LoVo (cell line): ENCODE data around the gene TTK.
A peak's percentile ranks its signal among the peaks of the same experiment; 100 is the strongest.

Experiments
- DNase-seq: peaks from one replicate; pipeline ENCODE4 v3.0.0-alpha.2; 2016; ENCODE audit warnings: low spot score

Gene TTK

DNA sequence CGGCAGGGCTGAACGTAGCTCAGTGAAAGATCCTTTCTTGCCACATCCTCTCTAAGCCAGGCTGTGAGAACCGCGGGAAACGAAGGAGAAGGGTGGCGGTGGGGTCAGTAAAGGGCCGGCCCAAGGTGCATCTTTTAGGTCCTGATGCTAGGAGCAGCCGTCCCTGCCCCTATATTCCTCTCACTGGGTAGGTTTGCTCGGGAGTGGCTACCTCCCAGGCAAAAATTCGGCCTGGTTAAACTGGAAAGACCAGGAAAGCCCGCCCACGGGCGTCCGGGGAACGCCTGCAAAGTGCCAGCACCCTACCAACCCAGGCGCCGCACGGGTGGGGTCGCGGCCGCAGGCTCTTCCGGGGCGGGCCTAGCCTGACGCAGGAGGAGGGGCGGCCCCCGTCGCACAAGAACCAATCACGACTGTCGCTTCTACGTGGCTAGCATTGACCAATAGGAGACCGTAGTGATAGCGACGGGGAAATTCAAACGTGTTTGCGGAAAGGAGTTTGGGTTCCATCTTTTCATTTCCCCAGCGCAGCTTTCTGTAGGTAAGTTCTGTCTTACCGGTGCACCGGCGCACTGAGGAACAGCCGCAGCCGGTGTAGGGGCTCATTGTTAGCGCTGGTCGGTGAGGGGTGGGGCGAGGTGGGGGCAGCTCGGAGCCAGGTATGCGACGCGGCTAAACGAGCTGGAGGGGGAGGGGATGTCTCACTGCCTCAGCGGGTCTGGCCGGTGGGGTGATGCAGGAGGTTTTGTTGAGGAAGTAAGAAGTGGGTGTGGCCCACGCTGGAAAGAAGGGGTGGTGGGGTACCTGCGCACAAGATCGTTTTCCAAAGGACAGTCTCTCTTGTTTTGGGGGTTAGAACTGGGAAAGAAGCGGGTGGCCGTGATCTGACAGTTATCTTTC, at the start of gene TTK:
Gene TTK (plus strand): TSS at position 477 of the 900 bp plus-strand sequence. CDS start 1,195 bp downstream, outside the sequence.
- DNase-seq: peak; percentile 95

DNA sequence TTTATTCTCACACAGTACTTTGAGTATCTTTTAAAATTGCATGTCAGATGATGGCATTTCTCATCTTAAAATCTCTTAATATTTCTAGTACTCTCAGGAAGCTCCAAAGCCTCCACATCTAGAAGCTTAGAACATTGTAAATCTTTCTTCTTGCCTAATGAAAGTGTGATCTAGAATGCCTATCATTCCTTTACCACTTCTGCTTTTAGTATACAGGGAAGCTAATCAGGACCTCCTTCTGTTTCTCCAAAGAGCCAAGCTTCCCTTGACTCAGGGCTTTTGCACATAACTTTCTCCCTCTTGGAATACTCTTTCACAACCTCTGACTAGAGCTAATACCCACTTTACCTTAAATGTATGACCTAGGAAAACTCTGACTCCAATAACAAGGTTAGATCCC, 49.6 kb upstream of the TTK start:
- DNase-seq: no peak

DNA sequence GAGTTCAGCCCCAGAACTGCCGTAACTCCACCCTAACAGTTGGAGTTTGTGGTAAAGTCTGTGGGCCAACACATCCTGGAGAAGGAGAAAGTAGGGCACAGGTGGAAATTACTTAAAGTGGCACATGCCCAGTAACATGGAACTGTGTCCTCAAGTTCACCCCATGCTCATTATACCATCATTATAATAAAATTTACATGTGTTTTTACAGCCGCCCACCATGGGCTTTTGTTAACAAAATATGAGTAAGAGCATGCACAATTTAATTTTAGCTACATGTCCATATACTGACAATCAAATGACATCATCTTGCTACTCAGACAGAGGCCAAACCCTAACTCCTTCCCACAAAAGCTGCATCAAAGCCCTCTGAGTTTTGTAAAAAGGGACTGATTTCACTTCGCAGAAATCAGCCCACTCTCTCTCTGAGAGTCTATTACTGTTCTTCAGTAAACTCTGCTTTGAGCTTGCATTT, 39.8 kb upstream of the TTK start:
- no peak for DNase-seq

DNA sequence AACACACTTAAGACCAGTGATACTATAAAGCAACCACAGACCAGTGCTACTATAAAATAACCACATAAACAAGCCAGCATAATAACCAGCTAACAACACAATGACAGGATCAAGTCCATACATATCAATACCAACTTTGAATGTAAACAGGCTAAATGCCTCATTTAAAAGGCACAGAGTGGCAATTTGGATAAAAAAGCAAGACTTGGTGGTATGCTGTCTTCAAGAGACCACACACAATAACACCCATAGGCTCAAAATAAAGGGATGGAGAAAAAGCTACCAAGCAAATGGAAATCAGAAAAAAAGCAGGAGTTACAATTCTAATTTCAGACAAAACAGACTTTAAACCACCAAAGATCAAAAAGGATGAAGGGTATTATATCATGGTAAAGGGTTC, 37.3 kb upstream of the TTK start:
- no peak for DNase-seq

DNA sequence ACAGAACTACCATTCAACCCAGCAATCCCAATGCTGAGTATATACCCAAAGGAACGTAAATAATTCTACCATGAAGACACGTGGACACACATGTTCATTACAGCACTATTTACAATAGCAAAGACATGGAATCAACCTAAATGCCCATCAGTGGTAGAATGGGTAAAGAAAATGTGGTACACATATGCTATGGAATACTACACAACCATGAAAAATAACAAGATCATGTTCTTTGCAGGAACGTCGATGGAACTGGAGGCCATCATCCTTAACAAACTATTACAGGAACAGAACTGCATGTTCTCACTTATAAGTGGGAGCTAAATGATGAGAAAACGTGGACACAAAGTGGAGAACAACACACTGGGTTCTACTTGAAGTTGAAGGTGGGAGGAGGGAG, 34.7 kb upstream of the TTK start:
- DNase-seq: no peak

DNA sequence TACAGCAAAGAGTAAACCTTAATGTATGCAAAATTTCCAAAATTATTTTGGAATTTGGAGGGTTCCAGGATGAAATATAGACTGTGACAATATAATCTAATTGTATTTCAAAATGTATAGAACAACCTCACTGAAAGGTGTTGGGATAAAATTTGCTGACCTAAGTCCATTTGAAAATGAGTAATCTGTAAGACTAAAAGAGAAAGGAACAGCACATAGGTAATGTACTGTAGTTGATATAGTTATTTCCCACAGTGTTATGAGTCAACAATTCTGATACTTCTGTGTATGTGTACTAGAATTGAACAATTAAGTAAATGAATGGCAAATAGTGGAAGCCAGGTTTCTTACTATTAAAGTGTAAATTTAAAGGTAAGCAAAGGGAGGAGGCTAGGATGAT, 33.3 kb upstream of the TTK start:
- DNase-seq: no peak

DNA sequence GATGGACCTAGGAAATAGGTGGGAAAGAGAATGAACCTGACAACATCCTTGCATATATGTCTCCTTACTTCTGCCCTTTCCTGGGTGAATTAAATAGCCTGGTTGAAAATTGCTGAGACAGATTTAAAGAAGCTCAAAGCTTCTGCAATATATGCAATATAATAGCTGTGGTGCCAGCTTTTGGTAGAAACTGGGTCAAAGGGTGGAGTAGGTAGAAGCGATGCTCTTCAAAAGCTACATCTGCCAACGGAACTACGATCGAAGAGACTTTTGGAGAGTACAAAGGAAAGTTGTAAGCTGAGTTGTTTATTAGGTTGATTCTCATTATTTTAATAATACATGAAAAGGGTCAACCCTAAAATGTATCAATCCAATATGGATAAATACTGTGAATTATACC, 22.8 kb upstream of the TTK start:
- no peak for DNase-seq

DNA sequence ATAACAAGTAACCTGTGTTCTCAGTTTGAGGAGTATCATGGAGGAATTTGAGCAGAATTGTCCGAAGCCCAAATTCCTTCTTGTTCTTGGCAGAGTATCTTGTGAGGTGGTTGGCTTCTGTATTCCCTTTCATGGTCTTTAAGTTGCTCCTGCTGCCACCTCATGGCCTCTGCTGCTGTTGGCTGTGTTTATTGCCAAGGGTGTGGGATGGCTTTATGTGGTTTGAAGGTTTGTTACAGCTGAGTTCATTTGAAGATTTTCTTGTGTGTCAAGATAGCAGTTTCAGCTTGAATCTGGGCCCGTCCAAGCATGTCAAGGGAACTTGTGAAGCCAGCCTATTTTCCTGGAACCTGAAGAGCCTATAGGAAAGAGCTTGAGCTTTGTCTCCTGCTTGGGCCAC, 20.2 kb upstream of the TTK start:
- DNase-seq: no peak

DNA sequence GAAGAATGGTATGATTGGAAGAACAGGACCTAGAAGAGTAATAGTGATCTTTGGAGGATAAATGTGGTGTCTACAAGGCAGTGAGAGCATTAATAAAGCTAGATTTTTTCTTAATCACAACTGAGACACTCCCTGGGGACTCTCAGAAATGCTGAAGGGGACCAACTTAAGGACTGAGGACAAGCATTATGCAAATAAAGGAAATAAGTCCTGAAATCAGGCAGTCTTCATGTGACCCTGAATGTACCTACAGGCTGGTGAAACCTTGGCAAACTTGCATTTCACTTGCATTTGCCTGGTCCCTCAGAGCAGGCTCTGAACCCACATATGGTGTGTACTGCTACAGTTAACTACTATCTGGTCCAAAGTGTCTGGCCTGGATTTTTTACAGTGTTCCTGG, 19.3 kb upstream of the TTK start:
- no peak for DNase-seq

DNA sequence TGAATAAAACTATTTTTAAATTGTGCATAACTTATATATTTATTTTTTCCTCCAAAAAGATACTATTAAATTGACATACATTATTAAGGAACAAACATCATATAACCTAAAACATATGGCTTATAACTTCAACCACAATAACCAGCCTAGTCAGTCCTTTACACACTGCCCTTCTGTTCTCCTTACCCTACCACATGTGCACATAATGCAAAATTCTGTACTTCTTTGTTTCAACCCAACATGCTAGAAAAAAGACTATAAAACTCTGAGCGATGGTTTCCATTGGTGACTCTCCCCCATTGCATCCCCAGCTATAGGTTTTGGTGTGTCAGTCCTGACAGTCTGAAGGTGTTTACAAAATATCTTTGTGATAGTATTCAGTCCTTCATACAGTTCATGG, 14.8 kb upstream of the TTK start:
- DNase-seq: no peak

DNA sequence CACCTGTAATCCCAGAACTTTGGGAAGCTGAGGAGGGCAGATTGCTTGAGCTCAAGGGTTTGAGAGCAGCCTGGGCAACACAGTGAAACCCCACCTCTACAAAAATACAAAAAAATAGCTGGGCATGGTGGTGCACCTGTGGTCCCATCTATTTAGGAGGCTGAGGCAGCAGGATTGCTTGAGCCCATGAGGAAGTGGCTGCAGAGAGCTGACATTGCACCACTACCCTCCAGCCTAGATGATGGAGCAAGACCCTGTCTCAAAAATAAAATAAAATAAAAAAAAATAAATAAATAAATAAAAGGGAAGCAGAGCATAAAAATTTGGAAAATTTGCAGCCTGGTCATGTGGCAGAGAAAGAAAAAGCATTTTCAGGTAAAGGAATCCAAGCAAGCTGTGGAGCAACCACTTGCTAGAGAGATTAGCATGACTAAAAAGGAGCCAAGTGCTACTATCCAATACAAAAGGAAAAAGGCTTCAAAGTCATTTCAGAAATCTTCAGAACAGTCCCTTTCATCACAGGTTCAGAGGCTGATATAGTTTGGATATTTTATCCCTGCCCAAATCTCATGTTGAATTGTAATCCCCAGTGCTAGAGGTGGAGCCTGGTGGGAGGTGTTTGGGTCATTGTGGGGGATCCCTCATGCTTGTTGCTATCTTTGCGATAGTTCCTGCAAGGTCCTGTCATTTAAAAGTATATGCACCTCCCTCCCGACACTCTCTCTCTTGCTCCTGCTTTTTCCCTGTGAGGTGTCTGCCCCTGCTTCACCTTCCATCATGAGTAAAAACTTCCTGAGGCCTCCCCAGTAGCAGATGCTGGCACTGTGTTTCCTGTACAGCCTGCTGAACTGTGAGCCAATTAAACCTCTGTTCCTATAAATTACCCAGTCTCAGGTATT, 11.2 kb upstream of the TTK start:
- no peak for DNase-seq

DNA sequence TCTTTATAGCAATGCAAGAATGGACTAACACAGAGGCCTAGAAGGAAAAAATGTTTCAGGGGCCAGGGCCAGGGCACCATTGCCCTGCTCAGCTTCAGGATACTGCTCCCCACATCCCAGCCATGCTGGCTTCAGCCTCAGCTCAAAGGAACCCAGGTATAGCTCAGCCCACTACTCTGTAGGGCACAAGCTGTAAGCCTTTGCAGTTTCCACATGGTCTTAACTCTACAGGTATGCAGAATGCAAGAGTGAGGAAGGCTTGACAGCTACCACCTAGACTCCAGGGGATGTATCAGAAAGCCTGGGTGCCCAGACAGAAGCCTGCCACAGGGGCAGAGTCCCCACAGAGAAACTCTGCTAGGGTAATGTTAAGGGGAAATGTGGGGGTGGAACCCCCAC, 10.5 kb upstream of the TTK start:
- DNase-seq: no peak

DNA sequence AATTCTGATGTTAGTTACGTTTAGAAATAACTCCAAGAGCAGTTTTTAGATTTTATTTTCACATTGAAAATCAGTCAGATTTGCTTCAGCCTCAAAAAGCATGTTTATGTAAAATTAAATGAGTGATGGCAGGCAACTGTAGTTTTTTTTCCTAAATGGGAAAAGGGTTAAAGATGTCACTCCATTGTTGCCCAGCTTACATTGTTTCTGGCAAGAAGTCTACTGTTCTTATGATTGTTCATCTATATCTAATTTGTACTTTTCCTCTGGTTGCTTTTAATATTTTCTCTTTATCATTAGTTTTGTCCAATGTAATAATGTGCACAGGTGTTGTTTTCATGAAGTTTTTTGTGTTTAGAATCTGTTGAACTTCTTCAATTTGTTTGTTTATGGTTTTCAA, 6.7 kb upstream of the TTK start:
- DNase-seq: no peak

DNA sequence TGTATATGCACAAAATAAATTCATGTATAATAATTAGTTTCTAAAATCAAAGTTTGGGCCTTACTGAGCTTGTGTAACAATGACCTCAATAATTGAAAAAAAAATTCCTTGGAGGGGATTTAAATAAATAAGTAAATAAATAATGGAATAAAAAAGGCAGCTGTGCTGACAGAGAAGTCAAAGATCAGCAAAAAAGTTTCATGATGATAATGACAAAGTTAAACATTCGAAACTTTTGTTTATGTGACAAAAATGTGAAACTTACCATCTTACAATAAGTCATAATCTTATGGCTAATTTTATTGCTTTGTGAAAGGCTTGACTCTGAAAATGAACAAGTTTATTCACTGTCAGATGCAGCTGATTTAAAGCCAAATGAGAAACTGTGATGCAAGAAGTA, 3.1 kb upstream of the TTK start:
- no peak for DNase-seq

DNA sequence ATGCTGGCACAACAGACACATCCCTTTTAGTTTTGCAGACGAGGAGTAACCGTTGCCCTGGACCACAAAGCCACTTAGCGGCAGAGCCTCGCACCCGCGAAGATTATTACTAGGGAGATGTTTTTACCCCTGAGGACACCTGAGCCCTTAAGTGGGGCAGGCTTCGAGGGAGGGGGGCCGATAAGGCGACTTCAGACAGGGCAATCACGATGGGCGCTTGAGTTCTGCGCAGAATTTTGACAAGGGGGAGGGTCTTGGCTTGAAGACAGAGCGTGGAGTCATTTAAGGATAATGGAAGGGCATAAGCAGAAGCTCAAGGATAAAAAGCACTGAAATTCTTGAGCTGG, 650 bp upstream of the TTK start:
- DNase-seq: no peak

DNA sequence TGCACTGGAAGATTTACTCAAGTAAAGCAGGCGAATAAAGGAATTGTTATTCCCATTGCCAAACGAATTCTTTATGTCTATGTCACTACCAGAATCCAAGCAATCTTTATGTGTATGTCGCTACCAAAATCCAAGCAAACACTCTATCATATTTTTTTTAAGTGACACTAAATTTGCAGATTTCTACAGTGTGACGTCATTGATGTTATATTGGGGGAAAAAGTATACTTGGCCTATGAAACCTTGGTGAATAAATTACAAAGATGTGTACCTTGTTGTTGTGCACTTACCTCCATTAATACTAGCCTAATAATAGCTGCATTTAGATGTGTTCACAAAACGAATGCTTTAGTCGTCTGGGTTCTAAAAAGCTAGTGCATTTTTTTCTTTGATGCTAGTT, 957 bp downstream of the TTK start:
- no peak for DNase-seq

DNA sequence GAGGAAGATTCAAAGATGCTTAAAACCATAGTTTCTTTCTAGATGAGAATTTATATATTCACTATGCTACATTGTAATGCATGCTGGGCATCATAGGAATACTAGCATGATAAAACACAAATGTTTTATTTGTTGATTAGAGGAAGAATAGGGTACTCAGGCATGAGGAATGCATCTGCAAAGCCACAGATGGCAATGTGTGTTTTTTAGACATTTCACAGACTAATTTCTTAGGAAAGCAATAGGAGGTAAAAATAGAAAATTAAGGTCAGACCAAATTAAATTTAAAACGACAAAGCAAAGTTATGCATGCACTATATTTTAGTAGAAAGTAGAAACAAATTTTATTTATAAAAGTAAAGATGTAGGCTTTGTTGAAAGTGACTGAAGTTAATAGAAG, 2.1 kb downstream of the TTK start:
- no peak for DNase-seq

DNA sequence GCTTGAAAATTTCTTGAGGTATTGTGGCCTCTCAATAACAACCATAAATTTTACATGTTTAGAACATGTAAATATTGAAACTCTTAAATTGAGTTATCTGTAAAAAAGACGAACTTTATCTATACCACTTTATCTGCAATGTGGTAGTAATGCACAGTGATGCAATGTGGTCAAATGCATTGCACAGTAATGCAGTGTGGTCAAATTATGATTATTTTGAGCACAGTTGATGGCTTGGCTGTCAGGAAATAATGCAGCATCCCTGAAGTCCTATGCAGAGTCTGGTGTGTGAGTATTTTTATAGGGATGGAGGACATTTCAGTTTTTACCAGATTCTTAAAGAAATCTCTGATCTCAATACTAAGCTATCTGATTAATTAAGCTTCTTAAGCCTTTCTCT, 5.1 kb downstream of the TTK start:
- DNase-seq: no peak

DNA sequence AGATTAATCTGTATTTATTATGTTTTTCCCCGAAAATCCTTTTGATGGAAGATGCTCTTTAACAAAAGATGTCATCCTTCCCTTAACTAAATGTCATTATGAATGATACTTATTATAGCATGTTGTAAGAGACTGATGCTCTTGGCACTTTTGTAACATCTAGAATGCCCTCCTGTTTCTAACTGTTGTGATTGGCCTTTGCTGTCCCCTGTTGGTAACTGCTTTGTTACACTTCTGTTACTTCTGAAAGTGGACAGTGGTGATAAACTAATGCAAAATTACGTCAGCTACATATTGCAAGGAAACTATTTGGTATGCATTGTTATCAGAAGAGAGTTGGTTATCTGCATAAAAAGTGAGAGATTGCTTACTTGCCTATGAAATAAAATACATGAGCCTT, 5.8 kb downstream of the TTK start:
- no peak for DNase-seq

DNA sequence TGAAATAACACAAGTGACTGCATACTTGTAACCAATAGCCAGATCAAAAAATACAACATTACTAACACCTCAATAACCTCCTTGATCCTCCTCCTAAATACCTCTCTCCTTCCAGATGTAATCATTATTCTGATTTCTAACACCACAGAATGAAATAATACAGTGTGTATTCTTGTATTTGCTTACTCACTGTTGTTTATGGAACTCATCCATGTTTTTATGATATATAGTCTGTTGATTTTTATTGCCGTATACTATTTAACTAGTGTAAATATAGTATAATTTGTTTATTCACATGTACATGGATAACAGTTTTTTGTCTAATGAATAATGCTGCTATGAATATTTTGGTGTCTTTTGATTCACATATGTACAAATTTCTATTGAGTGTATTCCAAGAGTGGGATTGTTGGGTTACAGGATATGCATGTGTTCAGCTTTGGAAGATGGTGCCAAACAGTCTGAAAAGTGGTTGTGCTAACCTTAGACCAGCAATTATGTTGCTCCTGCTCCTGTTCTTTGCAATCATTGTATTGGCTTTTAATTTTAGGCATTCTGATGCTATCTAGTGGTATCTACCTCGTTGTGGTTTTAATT, 11.5 kb downstream of the TTK start:
- DNase-seq: no peak

DNA sequence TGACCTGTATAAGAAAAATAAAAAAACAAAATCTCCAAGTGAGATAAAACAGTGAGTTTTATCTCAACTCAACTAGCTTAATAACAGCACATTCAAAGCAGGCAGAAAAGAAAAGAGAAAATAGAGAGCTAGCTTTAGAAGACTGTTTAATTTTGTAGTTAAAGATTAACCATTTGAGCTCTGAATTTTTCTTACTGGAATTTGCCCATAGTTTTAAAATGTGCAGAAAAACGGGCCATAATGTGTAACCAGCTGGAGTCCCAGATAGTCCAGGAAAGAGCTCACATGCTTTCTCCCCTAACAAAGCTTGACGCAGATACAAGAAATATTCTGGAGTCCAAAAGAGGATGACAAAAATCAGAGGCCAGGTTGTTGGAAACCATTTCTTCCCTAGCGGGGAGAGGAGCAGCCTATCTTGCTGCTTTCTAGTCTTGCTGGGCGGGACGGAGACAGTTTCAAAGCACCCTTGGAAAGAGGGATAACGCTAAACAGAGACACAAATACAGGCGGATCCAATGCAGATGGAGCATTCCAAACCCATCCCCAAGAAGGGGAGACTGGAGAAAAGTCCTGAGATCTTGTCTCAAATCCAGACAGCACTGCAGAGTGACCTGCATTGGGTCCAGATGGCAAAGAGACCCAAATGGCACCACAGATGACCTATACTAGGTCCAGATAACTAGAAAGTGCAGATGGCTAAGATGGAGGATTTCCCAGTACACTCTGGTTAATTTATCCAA, 16.1 kb downstream of the TTK start:
- DNase-seq: no peak

DNA sequence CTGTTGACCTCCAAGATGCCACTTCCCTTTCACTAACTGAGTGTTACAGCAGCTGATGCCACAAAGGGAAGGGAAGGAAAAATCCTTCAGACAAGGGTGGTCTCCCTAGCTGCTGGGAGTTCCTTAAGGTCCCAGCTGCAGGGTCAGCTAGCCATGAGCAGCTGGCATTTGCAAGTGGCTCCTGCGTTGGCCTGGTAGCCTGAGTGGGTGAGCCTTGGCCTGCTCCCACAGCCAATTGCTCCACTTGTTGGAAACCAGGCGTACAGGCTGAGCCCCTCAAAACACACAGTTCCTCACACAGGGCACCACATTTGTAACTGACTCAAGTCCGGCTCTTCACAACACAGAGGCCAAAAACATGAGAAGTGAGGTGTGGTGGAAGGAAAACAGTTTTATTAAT, 16.7 kb downstream of the TTK start:
- no peak for DNase-seq
